EH (cell line): ENCODE results near the gene CDKL5.
"Not testable (repeated sequence)": the region's sequence is repeated elsewhere in the genome, so short reads cannot be mapped to it uniquely, and the experiment has no call there.

Source experiments
- DNase-seq: peaks from one replicate; pipeline ENCODE4 v3.0.0-alpha.2; 2015; ENCODE audit warnings: low read depth

Gene CDKL5

GRCh38 chrX:18425199-18426003, at the start of gene CDKL5:
CDKL5 (plus strand) TSS chrX:18425608; CDS start chrX:18507097, 81,489 bp downstream.
- peak; percentile 96 for DNase-seq

GRCh38 chrX:18377796-18378195, 47.6 kb upstream of the CDKL5 start:
- DNase-seq, result peak; percentile 28

GRCh38 chrX:18389966-18390365, 35.4 kb upstream of the CDKL5 start:
- DNase-seq, result no peak

GRCh38 chrX:18390941-18391538, 34.4 kb upstream of the CDKL5 start:
- DNase-seq, result peak; percentile 50

- DNase-seq, result no peak
Measured at GRCh38 chrX:18394477-18394876, 30.9 kb upstream of the CDKL5 start.

GRCh38 chrX:18401848-18402213, 23.6 kb upstream of the CDKL5 start:
- no peak for DNase-seq

GRCh38 chrX:18406531-18407266, 18.7 kb upstream of the CDKL5 start:
- peak; percentile 55 for DNase-seq

GRCh38 chrX:18410038-18410437, 15.4 kb upstream of the CDKL5 start:
- DNase-seq, result peak; percentile 41

- DNase-seq, result peak; percentile 49
Measured at GRCh38 chrX:18415386-18415785, 10.0 kb upstream of the CDKL5 start.

GRCh38 chrX:18422325-18422724, 3.1 kb upstream of the CDKL5 start:
- DNase-seq, result peak; percentile 94

- peak; percentile 12 for DNase-seq
Measured at GRCh38 chrX:18422886-18423285, 2.5 kb upstream of the CDKL5 start.

- DNase-seq, result peak; percentile 55
Measured at GRCh38 chrX:18424482-18425198, 768 bp upstream of the CDKL5 start.

- DNase-seq, result no peak
Measured at GRCh38 chrX:18426004-18426320, 554 bp downstream of the CDKL5 start.

GRCh38 chrX:18428006-18428405, 2.6 kb downstream of the CDKL5 start:
- no peak for DNase-seq

- DNase-seq, result not testable (repeated sequence)
Measured at GRCh38 chrX:18433288-18433687, 7.9 kb downstream of the CDKL5 start.

GRCh38 chrX:18434896-18435295, 9.5 kb downstream of the CDKL5 start:
- no peak for DNase-seq

- no peak for DNase-seq
Measured at GRCh38 chrX:18436017-18436416, 10.6 kb downstream of the CDKL5 start.

- no peak for DNase-seq
Measured at GRCh38 chrX:18440835-18441234, 15.4 kb downstream of the CDKL5 start.

- no peak for DNase-seq
Measured at GRCh38 chrX:18441780-18442367, 16.5 kb downstream of the CDKL5 start.

GRCh38 chrX:18448416-18448815, 23.0 kb downstream of the CDKL5 start:
- peak; percentile 21 for DNase-seq

GRCh38 chrX:18449236-18449635, 23.8 kb downstream of the CDKL5 start:
- peak; percentile 6 for DNase-seq

GRCh38 chrX:18455384-18455783, 30.0 kb downstream of the CDKL5 start:
- no peak for DNase-seq
